GM12801 (cell line): ENCODE results near the gene ATP6V1G2.

Experiments used
- TF ChIP-seq, protein P1 (sequence below): IDR thresholded peaks from one replicate; pipeline ENCODE4 v1.5.1; 2011; ENCODE audit warnings: control low read depth; ENCODE audit not compliant: insufficient read length; ENCODE audit errors: extremely low read depth

The ATP6V1G2 gene

DNA sequence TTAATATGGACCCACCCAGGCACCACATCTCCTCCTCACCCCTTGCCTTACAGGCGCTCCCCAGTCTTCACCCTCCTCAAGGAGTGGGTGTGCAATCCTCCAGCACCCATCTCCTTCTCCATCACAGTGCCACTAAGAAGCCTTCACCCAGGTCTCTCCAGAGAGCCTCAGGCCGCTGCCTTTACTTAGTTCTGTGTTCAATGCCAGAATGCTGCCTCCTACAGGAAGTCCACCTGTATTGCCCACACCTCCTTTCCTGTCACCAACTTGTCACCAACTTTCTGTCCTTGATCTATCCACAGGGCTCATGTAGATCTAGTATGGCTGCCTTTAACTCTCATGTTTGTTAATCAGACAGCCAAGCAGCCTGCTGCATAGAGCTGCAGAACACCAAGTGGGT is 39.1 kb upstream of the ATP6V1G2 start:
- TF ChIP-seq, protein P1, sequence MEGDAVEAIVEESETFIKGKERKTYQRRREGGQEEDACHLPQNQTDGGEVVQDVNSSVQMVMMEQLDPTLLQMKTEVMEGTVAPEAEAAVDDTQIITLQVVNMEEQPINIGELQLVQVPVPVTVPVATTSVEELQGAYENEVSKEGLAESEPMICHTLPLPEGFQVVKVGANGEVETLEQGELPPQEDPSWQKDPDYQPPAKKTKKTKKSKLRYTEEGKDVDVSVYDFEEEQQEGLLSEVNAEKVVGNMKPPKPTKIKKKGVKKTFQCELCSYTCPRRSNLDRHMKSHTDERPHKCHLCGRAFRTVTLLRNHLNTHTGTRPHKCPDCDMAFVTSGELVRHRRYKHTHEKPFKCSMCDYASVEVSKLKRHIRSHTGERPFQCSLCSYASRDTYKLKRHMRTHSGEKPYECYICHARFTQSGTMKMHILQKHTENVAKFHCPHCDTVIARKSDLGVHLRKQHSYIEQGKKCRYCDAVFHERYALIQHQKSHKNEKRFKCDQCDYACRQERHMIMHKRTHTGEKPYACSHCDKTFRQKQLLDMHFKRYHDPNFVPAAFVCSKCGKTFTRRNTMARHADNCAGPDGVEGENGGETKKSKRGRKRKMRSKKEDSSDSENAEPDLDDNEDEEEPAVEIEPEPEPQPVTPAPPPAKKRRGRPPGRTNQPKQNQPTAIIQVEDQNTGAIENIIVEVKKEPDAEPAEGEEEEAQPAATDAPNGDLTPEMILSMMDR, result no peak

DNA sequence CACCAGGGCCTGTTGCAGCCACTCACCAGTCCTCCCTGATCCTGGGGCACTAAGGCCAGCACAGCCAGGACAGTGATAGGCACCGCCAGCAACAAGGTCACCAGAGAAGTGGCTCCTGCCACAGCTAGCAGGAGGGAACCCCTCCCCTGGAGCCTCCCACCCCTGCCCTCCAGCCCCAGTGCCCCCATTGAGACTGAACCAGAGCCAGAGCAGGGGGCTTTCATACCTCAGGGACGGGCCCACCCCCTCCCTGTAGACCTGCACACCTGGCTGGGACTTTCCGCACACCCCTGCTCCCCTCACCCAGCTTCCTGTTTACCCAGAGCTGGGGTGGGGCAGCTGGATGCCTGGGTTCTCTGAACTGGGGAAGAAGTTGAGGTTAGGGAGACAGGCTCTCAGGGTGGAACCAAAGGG is 35.8 kb upstream of the ATP6V1G2 start, which contains the start of gene LTB:
LTB (minus strand) TSS at position 195 of the 414 bp plus-strand sequence; CDS start at position 188, 7 bp downstream.
- TF ChIP-seq, protein P1, result no peak

DNA sequence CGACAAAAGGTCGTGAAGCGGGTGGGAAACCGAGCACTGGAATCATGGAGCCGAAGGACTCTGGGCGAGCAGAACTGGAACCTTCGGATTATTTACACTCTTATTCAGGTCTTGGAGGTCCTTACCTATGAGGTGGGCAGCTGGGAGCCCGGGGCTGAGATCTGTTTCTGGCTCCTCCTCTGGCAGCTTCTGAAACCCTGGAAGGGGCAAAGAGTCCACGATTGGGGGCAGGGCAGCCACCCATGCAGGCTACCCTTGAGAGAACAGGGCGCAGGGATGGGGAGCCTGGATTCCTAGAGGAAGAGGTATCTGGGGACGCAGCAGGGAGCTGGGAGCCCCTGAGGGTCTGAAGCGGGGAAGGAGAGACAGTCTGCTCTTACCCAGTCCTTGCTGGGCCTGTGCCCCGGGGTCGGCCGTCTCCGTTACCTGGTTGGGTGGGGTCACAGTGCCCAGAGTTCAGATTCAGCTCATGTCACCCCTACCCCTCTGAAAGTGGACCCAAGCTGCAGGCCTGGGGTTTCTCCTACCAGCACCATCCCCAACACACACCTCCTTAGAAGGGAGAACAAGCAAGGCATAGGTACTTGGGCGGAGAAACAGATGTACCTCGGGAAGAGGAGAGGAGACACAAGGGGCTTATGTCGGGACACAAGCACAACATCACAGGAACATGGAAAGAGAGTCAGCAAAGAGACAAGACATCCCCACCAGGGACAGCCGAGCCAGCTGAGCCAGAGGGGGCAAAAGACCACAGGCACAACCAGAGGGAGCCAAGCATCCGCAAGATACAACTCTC is 35.2 kb upstream of the ATP6V1G2 start:
- TF ChIP-seq, protein P1, result no peak

DNA sequence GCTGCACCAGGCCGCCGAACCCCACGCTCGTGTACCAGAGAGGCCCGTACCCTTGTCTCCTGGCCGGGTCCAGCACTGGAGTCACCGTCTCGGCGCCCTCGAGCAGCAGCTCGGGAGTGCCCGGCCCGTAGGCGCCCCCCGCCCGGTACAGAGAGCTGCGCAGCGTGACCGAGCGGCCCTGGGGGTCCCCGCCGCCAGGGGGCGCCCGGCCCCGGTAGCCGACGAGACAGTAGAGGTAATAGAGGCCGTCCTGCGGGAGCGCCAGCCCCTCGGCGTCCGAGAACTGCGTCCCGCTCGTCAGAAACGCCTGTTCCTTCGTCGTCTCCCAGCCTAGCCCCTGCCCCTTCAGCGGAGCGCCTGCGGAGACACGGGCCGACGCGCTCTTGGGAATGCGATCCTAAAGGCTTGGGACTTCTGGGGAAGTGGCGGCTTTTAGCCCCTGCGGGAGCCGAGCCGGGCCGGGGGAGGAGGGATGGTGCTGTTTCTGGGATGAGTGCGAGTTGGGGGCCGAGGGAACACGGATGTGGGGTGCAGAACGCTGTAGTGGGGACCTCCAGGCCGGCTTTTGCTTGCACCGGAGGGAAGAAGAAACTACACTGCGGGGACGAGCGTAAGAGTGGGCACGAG is 34.5 kb upstream of the ATP6V1G2 start:
- TF ChIP-seq, protein P1, result no peak

DNA sequence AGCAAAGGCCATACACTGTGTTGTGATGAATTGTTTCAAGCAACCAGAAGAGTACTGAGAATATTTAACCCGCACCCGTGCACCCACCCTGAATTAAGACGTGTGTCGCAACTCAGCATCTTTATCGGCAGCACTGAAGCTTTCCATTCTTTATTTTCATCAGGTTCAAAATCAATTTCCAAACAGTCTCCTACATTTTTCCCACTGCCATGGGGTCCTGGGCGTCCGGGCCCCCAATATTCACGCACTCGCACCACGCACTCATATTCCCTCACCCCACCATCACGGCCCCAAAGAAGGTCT is 34.0 kb upstream of the ATP6V1G2 start:
- TF ChIP-seq, protein P1, result no peak

DNA sequence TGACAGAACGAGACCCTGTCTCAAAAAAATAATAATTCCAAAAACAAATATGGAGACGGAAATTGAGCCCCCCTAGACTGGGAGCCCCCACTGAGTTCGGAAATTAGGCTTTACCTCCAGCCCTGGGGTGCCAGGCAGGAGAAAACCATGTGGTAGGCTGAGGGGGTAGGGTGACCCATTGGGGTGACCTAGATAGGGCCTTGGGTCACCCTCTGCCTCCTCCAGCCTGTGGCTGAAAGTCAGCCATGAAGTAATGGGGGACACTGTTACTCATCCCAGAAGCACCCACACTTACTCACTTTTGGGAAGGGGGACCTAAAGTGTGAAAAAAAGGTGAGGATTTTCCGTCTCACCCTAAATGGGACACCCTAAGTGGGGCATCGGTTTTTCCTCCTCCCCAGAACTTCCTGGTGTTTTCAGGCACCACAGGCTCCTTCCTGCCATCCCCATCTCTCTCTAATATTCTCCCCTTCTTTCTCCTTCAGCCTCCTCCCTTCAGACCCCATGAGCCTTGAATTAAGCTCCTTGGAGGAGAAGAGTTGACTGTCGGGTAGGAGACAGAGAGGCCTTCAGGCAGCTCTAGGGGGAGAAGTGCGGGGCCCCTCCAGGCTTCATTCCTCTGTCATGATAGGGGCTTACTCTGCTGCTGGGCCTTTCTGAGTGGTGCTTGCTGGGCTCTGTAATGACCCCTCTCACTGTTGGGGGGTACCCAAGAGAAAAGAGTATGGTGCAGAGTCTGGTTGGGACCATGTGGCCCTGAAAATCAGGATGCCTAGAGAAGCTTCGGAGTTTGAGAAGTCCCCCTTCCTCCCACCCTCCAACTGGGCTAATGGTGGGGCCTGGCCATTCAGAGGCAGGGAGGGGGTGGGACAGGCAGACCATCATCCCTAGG is 33.4 kb upstream of the ATP6V1G2 start:
- TF ChIP-seq, protein P1, result no peak

DNA sequence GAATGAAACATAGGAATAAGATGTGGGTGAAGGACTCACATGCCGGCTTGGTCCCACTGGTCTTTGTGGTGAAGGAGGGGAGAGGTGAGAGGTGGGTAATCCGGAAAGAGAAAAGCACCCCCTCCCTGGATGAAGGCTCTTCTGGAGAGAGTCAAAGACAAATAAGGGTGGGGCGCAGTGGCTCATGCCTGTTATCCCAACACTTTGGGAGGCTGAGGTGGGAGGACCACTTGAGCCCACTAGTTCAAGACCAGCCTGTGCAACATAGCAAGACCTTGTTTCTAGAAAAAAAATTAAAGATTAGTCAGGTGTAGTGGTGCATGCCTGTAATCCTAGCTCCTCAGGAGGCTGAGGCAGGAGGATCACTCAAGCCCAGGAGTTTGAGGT is 32.7 kb upstream of the ATP6V1G2 start:
- TF ChIP-seq, protein P1, result no peak
